Germinal center (tissue), 1 donor: ENCODE measurements around the gene ASB18.
A peak's percentile ranks its signal among the peaks of the same experiment; 100 is the strongest.

ENCODE experiments used
- DNase-seq: peaks from one replicate; pipeline ENCODE4 v3.0.0; 2012; ENCODE audit warnings: mixed read lengths, low spot score

Gene ASB18

DNA sequence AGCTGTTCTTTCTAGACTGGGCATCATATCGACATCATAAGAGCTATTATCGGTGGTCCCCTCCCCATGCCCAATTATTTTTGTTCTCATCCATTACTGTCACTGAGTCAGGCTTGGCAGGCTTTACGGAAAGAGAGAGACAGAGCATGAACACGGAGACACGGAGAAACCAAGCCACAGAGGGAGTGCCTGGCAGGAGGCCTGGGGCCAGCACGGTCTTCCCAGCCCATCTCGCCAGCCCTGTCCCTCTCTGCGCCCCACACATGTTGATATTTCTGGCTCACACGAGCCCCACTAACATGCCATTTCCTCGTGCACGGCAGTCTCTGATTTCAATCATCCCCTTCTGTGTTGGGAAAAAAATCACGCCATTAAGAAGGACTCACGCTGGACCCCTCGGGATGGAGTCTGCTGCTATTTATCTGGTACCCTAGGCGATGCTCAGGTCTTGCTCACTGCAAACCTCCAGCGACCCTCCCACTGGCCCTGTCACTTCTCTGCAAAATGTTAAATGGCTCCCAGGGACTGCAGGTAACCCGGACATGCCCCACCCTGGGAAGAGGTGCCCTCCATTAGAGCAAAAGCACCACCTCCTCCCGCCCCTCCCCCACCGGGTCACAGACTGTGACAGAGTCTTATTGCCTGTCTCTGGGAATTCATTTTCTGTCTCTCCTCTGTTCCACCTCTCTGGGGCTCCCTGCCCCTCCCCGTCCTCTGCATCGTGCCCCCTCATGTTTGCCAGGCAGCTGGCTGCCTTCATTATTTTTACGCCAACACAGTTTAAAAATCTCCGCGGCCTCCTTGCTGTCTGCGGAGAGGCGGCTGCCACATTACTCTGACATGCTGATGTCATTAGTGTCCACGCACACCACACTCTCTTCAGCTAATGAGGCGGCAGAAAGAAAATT, 55.9 kb downstream of the ASB18 start:
- no peak for DNase-seq

DNA sequence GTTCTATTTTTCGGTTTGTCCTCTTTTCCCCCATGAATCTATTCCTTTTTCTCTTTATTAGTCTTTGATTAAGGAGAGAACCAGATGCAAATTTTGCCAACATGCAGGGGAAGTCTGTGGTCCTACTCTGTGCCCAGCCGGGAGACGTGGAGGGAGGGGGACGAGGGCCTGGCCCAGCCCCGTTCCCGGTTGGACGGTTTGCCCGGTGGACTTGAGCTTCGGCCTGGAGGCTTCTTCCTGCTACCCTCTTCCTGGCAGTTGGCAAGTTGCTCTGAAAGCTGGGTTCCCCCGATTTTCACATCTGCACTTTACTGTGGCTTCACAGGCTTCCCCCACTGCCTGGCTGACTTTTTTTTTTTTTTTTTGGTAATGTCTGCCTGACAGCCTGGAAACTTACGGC, 56.7 kb downstream of the ASB18 start:
- DNase-seq, result no peak

DNA sequence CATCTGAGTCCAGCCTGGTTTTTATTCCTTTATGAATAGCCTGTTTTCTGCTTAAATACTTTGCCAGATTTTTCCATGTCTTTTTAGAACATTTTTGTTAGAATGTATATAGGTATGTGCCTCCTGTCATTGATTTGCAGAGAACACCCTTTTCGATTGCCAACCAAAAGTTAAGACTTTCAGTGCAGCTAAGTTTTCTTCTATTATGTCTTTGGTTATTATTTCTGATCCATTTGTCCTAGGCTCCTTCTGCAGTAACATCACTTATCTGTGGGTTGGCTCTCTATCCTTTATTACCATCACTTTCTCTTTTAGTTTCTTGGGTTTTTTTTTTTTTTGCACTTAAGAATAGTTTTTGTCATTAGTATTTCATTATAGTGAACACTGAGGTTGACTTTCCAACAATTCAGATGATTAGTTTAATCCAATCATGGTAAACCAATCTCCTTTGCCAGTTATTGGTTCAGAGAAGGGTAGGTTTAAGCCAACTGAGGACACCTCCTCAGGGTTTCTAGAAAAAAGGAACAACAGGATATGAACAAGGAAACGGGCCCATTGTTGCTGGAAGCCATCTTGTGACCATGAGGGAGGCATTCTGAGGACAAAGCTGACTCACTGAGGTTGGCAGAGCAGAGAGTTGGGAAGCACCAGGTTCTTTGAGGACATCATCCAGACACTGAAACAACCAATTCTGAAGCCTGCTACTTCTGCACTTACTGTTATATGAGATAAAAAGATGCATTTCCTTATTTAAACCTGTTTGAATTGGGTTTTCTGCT, 58.1 kb downstream of the ASB18 start:
- DNase-seq, result no peak

DNA sequence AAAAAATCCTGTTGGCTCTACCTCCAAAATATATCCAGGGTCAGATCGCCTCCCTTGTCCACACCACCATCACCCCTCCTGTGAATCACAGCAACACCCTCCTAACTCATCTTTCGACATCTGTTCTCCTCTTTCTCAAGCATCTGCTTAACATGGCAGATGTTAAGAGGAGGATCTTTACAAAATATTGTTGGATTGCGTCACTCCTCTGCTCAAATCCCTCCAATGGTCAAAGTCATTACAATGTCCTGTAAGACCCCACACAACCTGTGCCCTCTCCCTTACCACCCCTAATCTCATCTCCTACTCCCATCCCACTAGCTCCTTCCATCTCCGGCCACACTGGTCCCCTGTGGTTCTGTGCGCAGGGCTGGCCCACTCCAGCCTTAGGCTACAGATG, 59.3 kb downstream of the ASB18 start:
- no peak for DNase-seq

DNA sequence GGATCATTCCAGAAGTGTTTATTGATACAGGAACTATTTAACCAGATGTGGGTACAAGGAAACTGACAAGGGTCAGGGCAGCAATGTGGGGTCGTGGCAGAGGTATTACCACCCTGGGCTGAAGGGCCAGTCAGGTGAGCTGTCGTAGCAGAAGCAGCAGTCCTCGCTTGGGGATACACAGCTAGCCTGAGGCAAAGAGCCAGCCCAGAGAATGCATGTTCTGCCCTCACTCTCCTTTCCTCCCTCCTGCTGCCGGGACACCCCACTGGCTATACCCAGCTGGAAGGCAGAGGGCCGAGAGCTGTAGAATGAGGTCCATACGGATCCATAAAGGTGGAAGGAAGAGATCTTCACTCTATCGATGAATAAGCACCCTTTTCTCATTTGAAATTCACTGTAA, 63.8 kb downstream of the ASB18 start:
- DNase-seq, result no peak

DNA sequence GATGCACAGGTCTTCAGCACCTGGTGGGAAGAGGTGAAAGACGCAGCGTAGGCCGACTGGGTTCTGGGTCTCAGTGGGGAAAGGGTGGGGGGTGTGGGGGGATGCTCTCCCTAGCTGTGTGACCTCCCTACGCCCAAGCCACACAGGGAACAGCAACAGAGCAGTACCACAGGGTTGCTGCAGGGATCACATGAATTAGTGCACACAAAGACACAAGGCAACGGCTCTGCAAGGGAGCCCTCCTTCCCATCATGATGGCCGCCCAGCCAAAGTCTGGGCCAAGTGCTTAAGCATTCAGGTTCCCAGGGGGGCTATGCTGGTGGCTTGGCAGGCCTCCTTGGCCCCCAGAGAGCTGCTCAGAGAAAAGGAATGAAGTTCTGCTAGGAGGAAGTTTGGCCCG, 67.8 kb downstream of the ASB18 start:
- no peak for DNase-seq

DNA sequence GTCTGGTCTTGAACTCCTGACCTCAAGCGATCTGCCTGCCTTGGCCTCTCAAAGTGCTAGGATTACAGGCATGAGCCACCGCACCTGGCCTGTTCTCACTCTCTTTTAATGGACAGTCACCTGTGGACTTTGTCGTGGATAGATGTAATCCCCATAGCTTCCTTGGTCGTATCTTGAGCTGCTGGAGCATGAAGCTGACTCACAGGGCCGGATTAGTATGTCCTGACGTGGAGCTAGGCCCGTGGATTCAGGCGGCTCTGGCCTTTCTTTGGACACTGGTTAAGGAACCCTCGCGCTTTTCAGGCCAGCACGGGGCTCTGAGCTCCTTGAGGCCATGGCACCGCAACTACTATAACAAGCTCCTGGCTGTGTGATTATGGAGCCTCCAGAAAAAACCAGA, 68.5 kb downstream of the ASB18 start:
- no peak for DNase-seq

DNA sequence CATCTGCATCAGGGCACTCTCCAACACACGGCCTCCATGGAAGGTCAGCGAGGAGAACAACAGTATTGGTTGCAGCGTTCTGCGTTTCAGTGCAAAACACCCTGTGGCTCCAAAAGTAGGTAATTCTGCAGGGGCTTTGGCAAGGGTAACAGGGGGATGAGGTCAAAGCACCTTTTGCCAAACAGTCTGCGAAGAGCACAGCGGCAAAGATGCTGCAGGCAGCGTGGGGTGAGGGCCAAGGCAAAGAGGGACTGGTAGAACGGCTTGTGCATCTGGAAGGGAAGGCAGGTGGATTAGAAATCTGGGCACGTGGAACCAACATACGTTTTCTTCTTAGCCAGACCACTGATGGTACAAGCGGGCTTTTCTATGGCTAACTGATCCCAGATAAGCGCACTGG, 69.4 kb downstream of the ASB18 start:
- no peak for DNase-seq

DNA sequence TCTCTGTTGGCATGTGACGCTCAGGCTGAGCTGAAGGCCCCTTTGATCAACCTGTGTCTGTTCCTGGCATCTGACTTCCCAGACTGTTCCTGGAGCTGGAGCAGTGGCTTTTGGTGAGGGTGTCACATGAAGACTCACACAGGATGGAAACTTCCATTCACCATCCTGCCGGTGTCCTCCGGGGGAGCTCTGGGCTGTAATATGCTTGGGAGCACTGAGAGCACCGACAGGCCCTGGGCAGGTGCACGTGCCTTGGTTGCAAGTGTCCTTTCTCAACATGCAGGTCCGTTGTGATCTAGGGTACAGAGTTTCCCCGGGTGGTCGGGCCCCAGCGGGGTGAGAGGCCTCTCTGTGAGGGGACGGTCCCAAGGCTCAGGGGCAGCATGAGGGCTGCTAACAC, 71.2 kb downstream of the ASB18 start:
- DNase-seq, result no peak

DNA sequence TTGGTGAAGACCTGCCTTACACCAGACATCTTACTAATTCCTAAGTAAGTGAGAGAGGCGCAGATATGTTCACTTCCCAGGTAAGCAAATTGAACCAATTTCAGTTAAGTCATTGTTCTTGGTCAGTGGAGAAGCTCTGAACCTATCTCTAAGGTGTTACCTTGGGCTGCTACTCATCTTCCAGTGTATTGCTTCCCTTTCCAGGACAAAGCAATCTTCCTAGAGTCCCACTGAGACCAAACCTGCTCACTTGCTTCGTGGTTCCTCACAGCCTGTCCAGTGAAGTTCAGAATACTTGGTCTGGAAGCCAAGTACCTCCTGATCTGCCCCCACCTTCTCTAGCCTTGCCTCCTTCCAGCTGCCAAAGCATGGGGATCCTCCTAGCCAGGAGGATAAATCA, 73.5 kb downstream of the ASB18 start:
- DNase-seq, result no peak

DNA sequence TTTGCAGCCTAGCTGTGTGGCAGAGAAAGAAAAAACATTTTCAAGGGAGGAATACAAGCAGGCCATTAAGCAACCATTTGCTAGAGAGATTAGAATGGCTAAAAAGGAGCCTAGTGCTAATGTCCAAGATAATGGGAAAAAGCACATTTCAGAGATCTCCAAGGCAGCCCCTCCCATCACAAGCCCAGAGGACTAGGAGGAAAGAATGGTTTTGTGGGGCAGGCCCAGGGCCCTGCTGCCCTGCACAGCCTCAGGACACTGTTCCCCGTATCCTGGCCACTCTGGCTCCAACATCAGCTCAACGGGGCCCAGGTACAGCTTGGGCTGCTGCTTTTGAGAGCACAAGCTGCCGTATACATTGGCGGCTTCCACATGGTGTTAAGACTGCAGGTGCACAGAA, 79.5 kb downstream of the ASB18 start:
- DNase-seq, result no peak

DNA sequence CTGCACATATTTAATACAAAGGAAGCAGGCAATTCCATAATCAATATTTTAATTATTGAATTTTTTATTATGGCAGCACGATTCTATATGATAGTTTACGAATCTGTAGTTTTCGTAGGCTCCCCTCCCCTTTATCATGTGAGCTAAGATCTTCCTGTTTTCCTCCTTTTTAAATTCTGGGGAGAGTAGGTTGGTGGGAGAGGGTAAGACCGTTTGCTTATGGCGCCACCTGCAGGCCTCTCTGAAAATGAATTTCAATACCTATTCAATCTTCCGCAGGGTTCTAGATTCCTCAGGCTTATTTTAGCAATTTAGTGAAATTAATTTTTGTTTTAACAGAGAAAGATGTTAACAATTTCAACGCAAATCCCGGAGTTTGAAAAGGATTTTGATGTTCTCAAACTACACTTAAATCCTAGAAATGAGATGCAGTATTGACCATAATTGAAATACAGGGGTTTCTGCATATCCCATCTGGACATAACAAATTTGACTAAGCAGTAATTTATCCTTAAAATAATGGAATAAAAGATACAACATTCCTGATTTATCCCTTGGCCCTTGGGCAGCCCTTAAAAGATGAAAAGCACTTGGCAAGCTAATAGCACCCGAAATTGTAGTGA, 83.3 kb downstream of the ASB18 start:
- DNase-seq, result peak; percentile 48

DNA sequence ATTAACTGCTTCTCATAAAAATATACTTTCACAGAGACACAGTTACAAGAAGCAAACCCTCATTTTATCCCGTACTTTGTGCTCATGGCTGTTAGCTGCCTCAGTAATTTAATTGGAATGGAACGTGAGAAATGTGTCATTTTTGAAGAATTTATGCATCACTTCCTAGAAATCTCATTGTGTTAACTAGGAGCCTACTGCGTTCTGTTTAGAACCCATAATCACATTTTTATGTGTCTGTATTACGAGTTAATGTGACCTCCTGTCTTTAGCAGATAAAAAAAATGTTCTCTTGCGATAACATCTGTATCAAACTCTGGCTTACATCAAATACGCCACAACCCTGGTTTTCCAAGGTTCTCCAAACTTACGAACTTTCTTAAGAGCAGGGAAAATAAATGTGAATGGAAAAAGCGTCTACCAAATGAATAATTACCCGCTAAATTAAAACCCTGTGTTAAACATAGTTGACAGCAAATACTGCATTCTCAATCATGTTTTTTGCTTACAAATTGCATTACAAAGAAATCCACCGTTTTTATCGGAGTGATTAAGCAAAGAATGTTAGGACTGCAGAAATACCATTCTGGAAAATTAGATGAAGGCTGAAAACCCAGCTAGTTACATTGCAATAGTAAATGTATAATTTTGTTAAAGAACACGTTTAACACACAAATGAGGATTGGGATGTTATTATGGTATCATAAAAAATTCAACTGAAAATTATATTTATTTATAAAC, 84.0 kb downstream of the ASB18 start:
- DNase-seq, result no peak

DNA sequence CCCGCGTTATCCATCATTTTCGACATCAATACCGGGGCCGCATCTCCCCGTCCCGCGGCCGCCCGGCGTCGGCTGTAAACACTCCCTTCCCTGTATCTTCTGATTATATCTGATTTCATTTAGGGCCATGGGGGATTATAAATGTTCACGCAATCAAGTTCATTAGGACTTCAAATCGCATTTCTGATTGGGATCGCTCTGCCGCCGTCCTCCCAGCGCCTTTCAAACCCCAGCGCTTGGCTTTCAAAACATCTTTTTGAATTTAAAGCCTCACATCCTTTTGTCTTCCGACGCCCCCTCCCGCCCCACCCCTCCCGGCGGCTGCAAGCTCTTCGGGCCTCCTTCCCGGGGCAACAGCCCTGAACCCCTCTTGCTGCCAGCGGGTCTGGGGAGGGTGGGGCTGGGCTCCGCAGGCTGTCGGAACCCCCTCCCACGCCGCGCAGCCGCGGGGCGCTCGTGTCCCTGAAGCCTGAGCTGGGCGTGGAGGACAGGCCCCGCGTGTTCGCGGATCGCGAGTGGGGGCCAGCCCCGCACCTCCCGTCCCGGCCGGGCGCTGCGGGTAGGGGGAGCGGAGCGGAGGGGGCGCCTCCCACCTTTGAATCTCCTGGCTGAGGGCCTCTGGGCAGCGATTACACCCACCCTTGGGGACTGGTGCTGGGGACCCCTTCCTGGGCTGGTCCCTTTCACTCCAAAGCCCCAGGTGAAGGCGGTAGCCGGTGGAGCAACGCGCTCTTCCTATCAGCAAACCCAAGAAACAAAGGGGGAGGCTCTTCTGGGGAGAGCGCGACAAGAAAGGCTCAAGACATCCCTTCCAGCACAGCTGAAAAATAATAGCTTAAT, 84.8 kb downstream of the ASB18 start:
- no peak for DNase-seq

DNA sequence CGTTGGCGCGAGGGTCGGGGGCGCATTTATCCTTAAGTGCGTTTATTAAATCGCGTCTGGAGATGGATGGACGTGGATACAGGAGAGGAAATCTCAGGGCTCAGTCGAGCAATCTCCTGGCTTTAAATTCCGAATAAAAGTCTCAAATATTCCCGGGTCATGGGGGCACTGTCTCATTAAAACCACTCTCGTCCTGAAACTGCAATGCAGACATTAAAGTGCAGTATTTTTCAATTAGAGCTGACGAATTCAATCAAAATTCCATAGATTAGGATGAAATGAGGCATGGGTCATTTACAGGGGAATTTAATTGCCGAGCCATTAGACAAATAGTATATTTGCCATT, 85.3 kb downstream of the ASB18 start:
- no peak for DNase-seq

DNA sequence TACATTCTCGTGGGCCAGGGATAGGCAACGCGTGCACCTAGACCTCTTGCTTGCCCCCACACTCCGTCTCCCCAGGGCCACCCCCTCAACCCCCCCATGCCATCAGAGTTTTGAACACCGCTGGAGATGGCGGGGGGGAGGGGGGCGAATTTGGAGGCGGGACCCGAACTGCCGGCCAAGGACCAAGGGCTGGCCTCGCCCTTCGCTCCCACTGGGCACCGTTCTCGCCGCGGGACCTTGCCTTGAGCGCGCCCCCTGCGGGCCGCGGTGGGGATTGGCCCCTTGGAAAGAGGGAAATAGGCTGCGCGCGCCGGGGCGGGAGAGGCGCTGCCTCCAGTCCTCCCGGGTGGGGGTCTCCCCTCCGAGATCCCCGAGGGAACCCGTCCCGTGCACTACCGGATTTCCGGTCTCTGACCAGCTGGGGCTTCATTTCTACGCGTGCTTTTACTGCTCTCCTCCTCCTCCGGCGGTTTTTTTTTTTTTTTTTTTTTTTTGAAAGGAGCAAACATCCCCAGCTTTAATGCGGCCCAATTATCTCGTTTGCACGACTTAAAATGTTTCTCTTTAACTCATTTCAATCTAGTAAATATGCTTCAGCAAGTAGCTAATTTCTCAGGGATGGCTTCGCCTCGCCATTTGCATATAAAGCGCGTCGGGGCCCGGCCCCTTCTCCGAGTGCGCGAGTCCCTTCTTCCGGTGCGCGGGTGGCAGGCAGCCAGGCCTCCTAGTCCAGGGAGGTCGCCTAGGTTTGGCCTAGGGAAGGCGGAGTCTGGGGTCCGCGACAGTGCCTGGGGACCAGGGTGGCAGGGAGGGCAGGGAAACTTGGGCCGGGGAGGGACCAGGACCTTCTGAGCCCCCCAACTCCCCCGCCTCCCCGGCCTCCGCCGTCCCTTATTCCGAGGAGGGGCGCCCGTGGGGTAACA, 86.0 kb downstream of the ASB18 start:
- peak; percentile 64 for DNase-seq

DNA sequence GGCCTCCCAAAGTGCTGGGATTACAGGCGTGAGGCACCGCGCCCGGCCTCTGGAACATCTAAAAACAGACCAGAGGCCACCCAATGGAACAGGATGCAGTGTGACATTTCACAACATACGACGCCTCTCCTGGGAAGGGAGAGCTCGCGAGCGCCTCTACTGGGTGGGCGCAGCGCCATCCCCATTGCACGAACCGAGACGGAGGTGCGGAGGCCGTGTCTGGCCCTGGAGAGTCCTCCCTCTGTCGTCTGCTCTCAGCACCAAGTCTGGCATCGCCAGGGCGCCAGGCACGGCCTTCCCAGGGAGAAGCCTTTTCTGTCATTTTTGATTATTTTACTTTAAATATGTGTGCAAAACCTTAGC, 86.6 kb downstream of the ASB18 start:
- peak; percentile 59 for DNase-seq

DNA sequence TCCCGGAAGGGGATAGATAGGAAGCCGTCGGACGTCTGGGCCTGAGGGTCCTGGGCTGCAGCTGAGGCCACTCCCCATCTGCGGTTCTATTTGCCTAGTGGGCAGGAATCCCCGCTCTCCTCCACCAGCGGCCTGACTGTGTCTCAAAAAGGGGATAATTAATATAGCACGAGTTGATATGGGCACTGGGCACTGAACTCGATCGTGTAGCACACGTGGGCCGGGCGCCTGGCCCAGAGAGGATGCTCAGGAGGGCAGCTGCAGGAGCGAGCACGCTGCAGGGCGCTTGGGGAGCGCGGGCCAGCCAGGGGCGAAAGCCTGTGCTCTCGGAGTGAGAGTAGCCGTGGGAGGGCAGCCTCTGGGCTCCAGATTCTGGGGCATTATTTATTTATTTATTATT, 87.3 kb downstream of the ASB18 start:
- no peak for DNase-seq

DNA sequence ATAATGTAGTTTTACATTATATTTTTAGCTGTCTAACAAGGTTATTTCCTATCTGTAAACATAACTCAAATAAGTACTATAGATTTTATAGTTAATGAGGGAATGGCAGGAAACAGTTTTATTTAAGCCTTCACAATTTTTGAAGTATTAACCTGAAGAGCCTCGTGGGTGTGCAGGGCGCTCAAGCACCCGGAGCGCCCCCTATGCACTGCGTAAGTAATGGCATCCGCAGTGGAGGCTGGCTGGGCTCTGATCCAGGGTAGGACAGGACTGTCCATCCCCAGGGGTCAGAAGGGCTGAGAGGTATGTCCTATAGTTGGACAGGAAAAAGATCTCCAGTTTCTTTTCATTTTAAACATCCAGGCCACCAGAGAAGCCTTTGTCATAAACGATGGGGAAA, 87.8 kb downstream of the ASB18 start:
- peak; percentile 47 for DNase-seq

DNA sequence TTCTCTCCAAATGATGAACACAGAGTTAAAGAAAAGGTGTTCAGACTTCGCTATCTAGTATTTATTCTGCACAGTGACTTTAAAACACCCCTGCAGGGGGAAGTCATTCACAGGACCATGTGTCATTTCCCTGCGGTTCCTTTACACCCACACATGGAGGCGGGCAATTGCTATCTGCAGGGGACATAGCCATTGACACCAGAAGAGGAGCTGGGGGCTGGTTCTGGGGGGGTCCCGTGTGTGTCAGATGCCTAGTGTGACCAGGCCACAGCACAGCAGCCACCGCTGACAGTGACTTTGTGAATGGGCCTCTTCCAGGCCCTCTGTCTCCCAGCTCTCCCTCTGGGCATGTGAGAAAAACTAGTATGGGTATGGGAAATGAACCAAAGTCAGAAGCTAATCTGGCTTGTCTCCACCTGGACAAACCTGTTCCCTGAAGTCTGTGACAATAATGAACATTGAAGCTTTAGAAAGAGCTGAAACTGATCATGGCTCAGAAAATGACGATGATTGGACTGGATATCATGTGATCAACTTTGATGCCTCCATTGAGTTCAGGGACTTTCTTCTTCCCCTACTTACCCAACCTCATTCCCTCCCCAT, 88.6 kb downstream of the ASB18 start:
- no peak for DNase-seq
